Esophagus squamous epithelium (tissue), 5 donors: Measurements from ENCODE around the gene STX8. TPM values are rescaled to one million over a fixed set of nuclear protein-coding genes. Genes with fewer than 3 reads are reported as not detected.
A peak's percentile ranks its signal among the peaks of the same experiment; 100 is the strongest.

ENCODE experiments used
- DNase-seq: peaks from one replicate; lab custom pipeline; 2025; lab: John Stamatoyannopoulos, UW
- H3K27ac ChIP-seq, 4 donors: fragments of 200-600 bp; sonication (generic); one replicate each; pipeline ENCODE4 v1.5.1; 2016 to 2019; ENCODE audit warnings: mild to moderate bottlenecking in 1 of 4
- H3K27me3 ChIP-seq, 4 donors: fragments of 200-600 bp; sonication (generic); 1 replicate in 3 of 4; 2 replicates in 1 of 4; pipeline versions ENCODE4 v1.5.1 to v1.6.0; 2017 to 2021; ENCODE audit warnings: antibody characterized with exemption in 1 of 4
- H3K36me3 ChIP-seq, 3 donors: fragments of 200-600 bp; sonication (generic); one replicate each; pipeline ENCODE4 v1.5.1; 2016 to 2019
- H3K4me1 ChIP-seq, 3 donors: fragments of 200-600 bp; sonication (generic); one replicate each; pipeline ENCODE4 v1.5.1; 2017 to 2019
- H3K4me3 ChIP-seq, 4 donors: fragments of 200-600 bp; sonication (generic); 1 replicate in 3 of 4; 2 replicates in 1 of 4; pipeline ENCODE4 v1.5.1; 2016 to 2019; ENCODE audit warnings: mild to moderate bottlenecking in 2 of 4, moderate library complexity in 1 of 4
- H3K9me3 ChIP-seq, 3 donors: fragments of 200-600 bp; sonication (generic); one replicate each; pipeline ENCODE4 v1.5.1; 2016 to 2019
- CTCF ChIP-seq, 6 experiments: fragments of 450-650 bp in 4 of 6; fragments of 200-600 bp in 2 of 6; sonication (generic) in 2 of 6; IDR thresholded peaks; one replicate each; pipeline ENCODE4 v1.5.1; 2016 to 2019; ENCODE audit warnings: antibody characterized with exemption in 6 of 6, mild to moderate bottlenecking in 4 of 6, moderate library complexity in 4 of 6
- POLR2A ChIP-seq, 4 donors: fragments of 450-650 bp; IDR thresholded peaks; one replicate each; pipeline ENCODE4 v1.6.1; 2017; ENCODE audit warnings: antibody characterized with exemption in 4 of 4, mild to moderate bottlenecking in 4 of 4, moderate library complexity in 3 of 4
- WGBS, 2 donors: methylation state at CpG; one replicate each; pipeline ENCODE4 v1.1.5; 2018; 5-methylcytosine and 5-hydroxymethylcytosine counted together
- intact Hi-C: fragments of 100-400 bp; cut with DNase I; formaldehyde crosslinking; loops from one replicate; pipeline ENCODE4 v1.15.0; 2022
- total RNA-seq, 4 donors: library from RNA; depleted of rRNA; stranded (reverse); fragments of >200 nt; gene quantifications; one replicate each; pipeline ENCODE4 v1.1.0, GENCODE V29; 2016
- donor health status: DM: yes; HTN: yes; CAD: no.

STX8 gene
- total RNA-seq, 4 donors from 2014 or later: 31.8 to 66.4 (median 46.5) TPM

GRCh38 chr17:9531034-9531433 lies 44.6 kb downstream of the STX8 start:
- no peaks in the 10 kb centered on the region for H3K36me3 ChIP-seq
- no peaks in the 10 kb centered on the region for H3K9me3 ChIP-seq
- no peak for DNase-seq
- intact Hi-C loops: no loop called here
- H3K4me1 ChIP-seq: peaks cover 0 to 7% (median 0%) of the 10 kb centered on the region in 3 donors
- H3K4me3 ChIP-seq: no peak overlapping the region
- no peaks in the 10 kb centered on the region for H3K27me3 ChIP-seq
- 53 to 72% methylated on average over 2 of the region's 2 CpGs for WGBS, 2 donors
- no peak overlapping the region for H3K27ac ChIP-seq
- no peak for TF ChIP-seq POLR2A (IDR thresholded peaks at IDR 0.05)
- TF ChIP-seq CTCF (IDR thresholded peaks at IDR 0.05): no peak

GRCh38 chr17:9529033-9529700 lies 46.5 kb downstream of the STX8 start:
- TF ChIP-seq CTCF (IDR thresholded peaks at IDR 0.05) (peak in 4 of 6 experiments; percentile 22 to 43 (median 28)), POLR2A (IDR thresholded peaks at IDR 0.05) (no peak)
- no peak for DNase-seq
- 69 to 83% methylated on average over 4 of the region's 5 CpGs for WGBS, 2 donors
- no peak overlapping the region for H3K4me3 ChIP-seq
- no peaks in the 10 kb centered on the region for H3K36me3 ChIP-seq
- intact Hi-C loops: no loop called here
- peaks cover 0 to 6% (median 0%) of the 10 kb centered on the region in 3 donors for H3K4me1 ChIP-seq
- no peaks in the 10 kb centered on the region for H3K27me3 ChIP-seq
- no peaks in the 10 kb centered on the region for H3K9me3 ChIP-seq
- no peak overlapping the region for H3K27ac ChIP-seq

- H3K4me3 ChIP-seq: no peak overlapping the region
- no peaks in the 10 kb centered on the region for H3K4me1 ChIP-seq
- H3K27ac ChIP-seq: no peak overlapping the region
- no peaks in the 10 kb centered on the region for H3K27me3 ChIP-seq
- no peaks in the 10 kb centered on the region for H3K36me3 ChIP-seq
- TF ChIP-seq CTCF (IDR thresholded peaks at IDR 0.05): no peak
- no peak for TF ChIP-seq POLR2A (IDR thresholded peaks at IDR 0.05)
- no peak for DNase-seq
- no peaks in the 10 kb centered on the region for H3K9me3 ChIP-seq
- 52 to 53% methylated on average over 3 of the region's 3 CpGs for WGBS, 2 donors
- intact Hi-C loops: no loop called here
Measured at GRCh38 chr17:9527788-9528187, 47.8 kb downstream of the STX8 start.

- no peak overlapping the region for H3K27ac ChIP-seq
- no peaks in the 10 kb centered on the region for H3K36me3 ChIP-seq
- TF ChIP-seq CTCF (IDR thresholded peaks at IDR 0.05) (peak in 5 of 6 experiments; percentile 30 to 58 (median 43)), POLR2A (IDR thresholded peaks at IDR 0.05) (no peak)
- H3K4me3 ChIP-seq: no peak overlapping the region
- intact Hi-C loops: loop anchor here (5.0 kb wide), 1 partner anchor 530 kb away; no protein-coding TSS in a partner anchor
- no peaks in the 10 kb centered on the region for H3K4me1 ChIP-seq
- no peaks in the 10 kb centered on the region for H3K27me3 ChIP-seq
- DNase-seq: no peak
- 30 to 58% methylated on average over 4 of the region's 4 CpGs for WGBS, 2 donors
- no peaks in the 10 kb centered on the region for H3K9me3 ChIP-seq
Measured at GRCh38 chr17:9522074-9522473, 53.5 kb downstream of the STX8 start.

- Histone ChIP-seq H3K27ac (peak overlapping the region in 1 of 4 donors; percentile 26), H3K4me3 (no peak overlapping the region), H3K27me3 (no peaks in the 10 kb centered on the region), H3K9me3 (no peaks in the 10 kb centered on the region), H3K36me3 (no peaks in the 10 kb centered on the region), H3K4me1 (no peaks in the 10 kb centered on the region)
- 73 to 75% methylated on average over 4 of the region's 4 CpGs for WGBS, 2 donors
- intact Hi-C loops: loop anchor here (5.0 kb wide), 1 partner anchor 529 kb away; no protein-coding TSS in a partner anchor
- no peak for DNase-seq
- no peak for TF ChIP-seq CTCF (IDR thresholded peaks at IDR 0.05)
- no peak for TF ChIP-seq POLR2A (IDR thresholded peaks at IDR 0.05)
Measured at GRCh38 chr17:9521062-9521461, 54.6 kb downstream of the STX8 start.
